ENCODE measurements around the gene LYPLA2. TPM values are rescaled to one million over a fixed set of nuclear protein-coding genes. Genes with fewer than 3 reads are reported as not detected.

The LYPLA2 gene
- total RNA-seq, 4 donors from 2014 or later = 31.3 to 75.4 (median 60.6) TPM

GRCh38 chr1:23816361-23816760, 25.4 kb downstream of the LYPLA2 start:
- peaks cover 56 to 63% of the 10 kb centered on the region in 2 donors for H3K36me3 ChIP-seq
- no peak overlapping the region for H3K4me3 ChIP-seq (replicated peaks in 1 of 3)
- H3K27me3 ChIP-seq = no peaks in the 10 kb centered on the region
- DNase-seq = no peak
- H3K27ac ChIP-seq = no peak overlapping the region
- intact Hi-C loops (cut with DNase I) = loop anchor here (10.0 kb wide), 1 partner anchor 98 kb away; the partner anchor contains the start of gene CNR2
- 82 to 94% methylated on average over 3 of the region's 3 CpGs for WGBS, 2 donors
- no peaks in the 10 kb centered on the region for H3K4me1 ChIP-seq
- TF ChIP-seq CTCF (IDR thresholded peaks at IDR 0.05) = no peak
- TF ChIP-seq POLR2A (IDR thresholded peaks at IDR 0.05) = no peak
- H3K9me3 ChIP-seq = no peaks in the 10 kb centered on the region

- no peak for DNase-seq
- Histone ChIP-seq H3K27ac (no peak overlapping the region), H3K36me3 (peaks cover 56 to 60% of the 10 kb centered on the region in 2 donors), H3K9me3 (no peaks in the 10 kb centered on the region), H3K27me3 (no peaks in the 10 kb centered on the region), H3K4me1 (no peaks in the 10 kb centered on the region), H3K4me3 (replicated peaks in 1 of 3) (no peak overlapping the region)
- TF ChIP-seq POLR2A (IDR thresholded peaks at IDR 0.05) (no peak), CTCF (IDR thresholded peaks at IDR 0.05) (no peak)
- intact Hi-C loops (cut with DNase I) = loop anchor here (10.0 kb wide), 1 partner anchor 98 kb away; the partner anchor contains the start of gene CNR2
These were observed 26.0 kb downstream of the LYPLA2 start for GRCh38 chr1:23816906-23817305.

GRCh38 chr1:23817633-23818032, 26.7 kb downstream of the LYPLA2 start:
- intact Hi-C loops (cut with DNase I) = loop anchor here (10.0 kb wide), 1 partner anchor 97 kb away; the partner anchor contains the start of gene CNR2
- H3K4me3 ChIP-seq (replicated peaks in 1 of 3) = no peak overlapping the region
- no peak for TF ChIP-seq CTCF (IDR thresholded peaks at IDR 0.05)
- TF ChIP-seq POLR2A (IDR thresholded peaks at IDR 0.05) = no peak
- H3K4me1 ChIP-seq = no peaks in the 10 kb centered on the region
- no peaks in the 10 kb centered on the region for H3K9me3 ChIP-seq
- WGBS, 2 donors = 93 to 95% methylated on average over 3 of the region's 3 CpGs
- no peak overlapping the region for H3K27ac ChIP-seq
- no peak for DNase-seq
- H3K36me3 ChIP-seq = peaks cover 49 to 53% of the 10 kb centered on the region in 2 donors
- H3K27me3 ChIP-seq = no peaks in the 10 kb centered on the region

- TF ChIP-seq POLR2A (IDR thresholded peaks at IDR 0.05) (no peak), CTCF (IDR thresholded peaks at IDR 0.05) (no peak)
- no peak for DNase-seq
- Histone ChIP-seq H3K4me1 (peaks cover 0 to 7% of the 10 kb centered on the region in 2 donors), H3K4me3 (replicated peaks in 1 of 3) (no peak overlapping the region), H3K27ac (no peak overlapping the region), H3K36me3 (peaks cover 0 to 4% of the 10 kb centered on the region in 2 donors), H3K27me3 (no peaks in the 10 kb centered on the region), H3K9me3 (no peaks in the 10 kb centered on the region)
- intact Hi-C loops (cut with DNase I) = no loop called here
- WGBS, 2 donors = 91% methylated on average over 7 of the region's 7 CpGs
These were observed 32.8 kb downstream of the LYPLA2 start for GRCh38 chr1:23823767-23824166.

GRCh38 chr1:23824711-23825075, 33.7 kb downstream of the LYPLA2 start:
- intact Hi-C loops (cut with DNase I) = loop anchor here (5.0 kb wide), 1 partner anchor 43 kb away; the partner anchor contains the start of gene FUCA1

More at GRCh38 chr1:23824711-23825075, 33.7 kb downstream of the LYPLA2 start:
- no peak for DNase-seq
- Histone ChIP-seq H3K27me3 (no peaks in the 10 kb centered on the region), H3K27ac (peak overlapping the region; percentile 91 to 99 (median 91)), H3K4me3 (replicated peaks in 1 of 3) (peak overlapping the region; percentile 84 to 97 (median 87)), H3K36me3 (no peaks in the 10 kb centered on the region), H3K9me3 (no peaks in the 10 kb centered on the region), H3K4me1 (peaks cover 0 to 7% of the 10 kb centered on the region in 2 donors)
- TF ChIP-seq POLR2A (IDR thresholded peaks at IDR 0.05) (no peak), CTCF (IDR thresholded peaks at IDR 0.05) (no peak)
- WGBS, 2 donors = 2% methylated on average over 8 of the region's 8 CpGs

All from thyroid gland (tissue), 4 donors.